Loucy (cell line): Measurements from ENCODE around the gene INPP5D.

Experiments used
- EZH2phosphoT487 ChIP-seq: fragments of 200-600 bp; IDR thresholded peaks from 2 replicates; pipeline ENCODE4 v1.6.1; 2018; ENCODE audit warnings: antibody characterized with exemption, mild to moderate bottlenecking, moderate library complexity, borderline replicate concordance
- TF ChIP-seq, protein P1 (sequence below): fragments of 200-600 bp; sonication (generic); conservative IDR thresholded peaks from 2 replicates; pipeline ENCODE4 v1.5.1; 2014; ENCODE audit warnings: mild to moderate bottlenecking, antibody characterized with exemption, low read length

- TF ChIP-seq, protein P1, sequence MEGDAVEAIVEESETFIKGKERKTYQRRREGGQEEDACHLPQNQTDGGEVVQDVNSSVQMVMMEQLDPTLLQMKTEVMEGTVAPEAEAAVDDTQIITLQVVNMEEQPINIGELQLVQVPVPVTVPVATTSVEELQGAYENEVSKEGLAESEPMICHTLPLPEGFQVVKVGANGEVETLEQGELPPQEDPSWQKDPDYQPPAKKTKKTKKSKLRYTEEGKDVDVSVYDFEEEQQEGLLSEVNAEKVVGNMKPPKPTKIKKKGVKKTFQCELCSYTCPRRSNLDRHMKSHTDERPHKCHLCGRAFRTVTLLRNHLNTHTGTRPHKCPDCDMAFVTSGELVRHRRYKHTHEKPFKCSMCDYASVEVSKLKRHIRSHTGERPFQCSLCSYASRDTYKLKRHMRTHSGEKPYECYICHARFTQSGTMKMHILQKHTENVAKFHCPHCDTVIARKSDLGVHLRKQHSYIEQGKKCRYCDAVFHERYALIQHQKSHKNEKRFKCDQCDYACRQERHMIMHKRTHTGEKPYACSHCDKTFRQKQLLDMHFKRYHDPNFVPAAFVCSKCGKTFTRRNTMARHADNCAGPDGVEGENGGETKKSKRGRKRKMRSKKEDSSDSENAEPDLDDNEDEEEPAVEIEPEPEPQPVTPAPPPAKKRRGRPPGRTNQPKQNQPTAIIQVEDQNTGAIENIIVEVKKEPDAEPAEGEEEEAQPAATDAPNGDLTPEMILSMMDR, result no peak
- TF ChIP-seq EZH2phosphoT487, result no peak
These were observed 41.0 kb downstream of the INPP5D start for GRCh38 chr2:233101141-233101540.
